DND-41 (cell line): ENCODE measurements around the gene ALX3.
A peak's percentile ranks its signal among the peaks of the same experiment; 100 is the strongest.

Source experiments
- ATAC-seq: fragments of 200-7000 bp; cut with Tn5 transposase; 3 replicates; pipeline ENCODE4 v1.9.1; 2021; ENCODE audit warnings: low read depth; ENCODE audit not compliant: insufficient read depth
- DNase-seq: peaks from one replicate; pipeline ENCODE4 v3.0.0-alpha.2; 2020
- H2AFZ ChIP-seq: 2 replicates; pipeline ENCODE4 v1.6.0; 2012; ENCODE audit warnings: low read depth, low read length
- H3K27ac ChIP-seq: 2 replicates; pipeline ENCODE4 v1.5.1; 2012; ENCODE audit warnings: low read length, inconsistent platforms
- H3K27me3 ChIP-seq: fragments of 200-600 bp; sonication (generic); 2 replicates; pipeline ENCODE4 v1.6.0; 2012; ENCODE audit warnings: low read length, mild to moderate bottlenecking, inconsistent platforms; ENCODE audit not compliant: insufficient read depth, poor library complexity
- H3K36me3 ChIP-seq: 2 replicates; pipeline ENCODE4 v1.5.1; 2012; ENCODE audit warnings: low read length, inconsistent platforms; ENCODE audit not compliant: insufficient read depth
- H3K4me1 ChIP-seq: 2 replicates; pipeline ENCODE4 v1.5.1; 2012; ENCODE audit warnings: mild to moderate bottlenecking, low read length; ENCODE audit not compliant: insufficient read depth
- H3K4me2 ChIP-seq: 2 replicates; pipeline ENCODE4 v1.6.0; 2012; ENCODE audit warnings: mild to moderate bottlenecking, moderate library complexity, low read length, inconsistent platforms; ENCODE audit not compliant: insufficient read depth
- H3K4me3 ChIP-seq, 2 experiments: fragments of 200-600 bp in 1 of 2; shearing (Covaris generic) in 1 of 2; 2 replicates each; pipeline ENCODE4 v1.5.1; 2012 to 2016; ENCODE audit warnings: inconsistent platforms in 2 of 2, low read length in 2 of 2, mild to moderate bottlenecking in 2 of 2, low read depth in 1 of 2, moderate library complexity in 1 of 2
- H3K79me2 ChIP-seq: 2 replicates; pipeline ENCODE4 v1.6.0; 2012; ENCODE audit warnings: low read length, inconsistent platforms; ENCODE audit not compliant: insufficient read depth
- H3K9ac ChIP-seq: 2 replicates; pipeline ENCODE4 v1.6.0; 2012; ENCODE audit warnings: low read depth, mild to moderate bottlenecking, inconsistent platforms, low read length, moderate library complexity
- H3K9me3 ChIP-seq: 2 replicates; pipeline ENCODE4 v1.5.1; 2012; ENCODE audit warnings: low read length, moderate library complexity, mild to moderate bottlenecking, inconsistent platforms; ENCODE audit not compliant: insufficient read depth, severe bottlenecking
- H4K20me1 ChIP-seq: 2 replicates; pipeline ENCODE4 v1.6.0; 2012; ENCODE audit warnings: low read length; ENCODE audit not compliant: insufficient read depth
- EZH2 ChIP-seq: IDR thresholded peaks from 3 replicates; pipeline ENCODE4 v1.6.1; 2012; ENCODE audit warnings: borderline replicate concordance, low read depth, mild to moderate bottlenecking, moderate library complexity, low read length, inconsistent platforms; ENCODE audit not compliant: severe bottlenecking
- TF ChIP-seq, protein P1 (sequence below): IDR thresholded peaks from 2 replicates; pipeline ENCODE4 v1.5.1; 2012; ENCODE audit warnings: borderline replicate concordance, low read length, moderate library complexity, mild to moderate bottlenecking; ENCODE audit not compliant: poor library complexity, severe bottlenecking; ENCODE audit errors: extremely low read depth

ALX3 gene

GRCh38 chr1:110114784-110115183, 44.3 kb upstream of the ALX3 start:
- Histone ChIP-seq H3K4me2 (no peak overlapping the region), H3K9ac (no peak overlapping the region), H3K4me3 (no peak overlapping the region), H3K79me2 (no peaks in the 10 kb centered on the region), H3K27me3 (peaks cover 40% of the 10 kb centered on the region), H4K20me1 (0 out of 2 replicates have a peak, but pooled peaks cover 2% of the 10 kb centered on the region), H2AFZ (no peak overlapping the region), H3K36me3 (no peaks in the 10 kb centered on the region), H3K4me1 (no peaks in the 10 kb centered on the region), H3K9me3 (no peaks in the 10 kb centered on the region), H3K27ac (no peak overlapping the region)
- TF ChIP-seq, protein P1, sequence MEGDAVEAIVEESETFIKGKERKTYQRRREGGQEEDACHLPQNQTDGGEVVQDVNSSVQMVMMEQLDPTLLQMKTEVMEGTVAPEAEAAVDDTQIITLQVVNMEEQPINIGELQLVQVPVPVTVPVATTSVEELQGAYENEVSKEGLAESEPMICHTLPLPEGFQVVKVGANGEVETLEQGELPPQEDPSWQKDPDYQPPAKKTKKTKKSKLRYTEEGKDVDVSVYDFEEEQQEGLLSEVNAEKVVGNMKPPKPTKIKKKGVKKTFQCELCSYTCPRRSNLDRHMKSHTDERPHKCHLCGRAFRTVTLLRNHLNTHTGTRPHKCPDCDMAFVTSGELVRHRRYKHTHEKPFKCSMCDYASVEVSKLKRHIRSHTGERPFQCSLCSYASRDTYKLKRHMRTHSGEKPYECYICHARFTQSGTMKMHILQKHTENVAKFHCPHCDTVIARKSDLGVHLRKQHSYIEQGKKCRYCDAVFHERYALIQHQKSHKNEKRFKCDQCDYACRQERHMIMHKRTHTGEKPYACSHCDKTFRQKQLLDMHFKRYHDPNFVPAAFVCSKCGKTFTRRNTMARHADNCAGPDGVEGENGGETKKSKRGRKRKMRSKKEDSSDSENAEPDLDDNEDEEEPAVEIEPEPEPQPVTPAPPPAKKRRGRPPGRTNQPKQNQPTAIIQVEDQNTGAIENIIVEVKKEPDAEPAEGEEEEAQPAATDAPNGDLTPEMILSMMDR: no peak
- TF ChIP-seq EZH2: no peak
- no peak for ATAC-seq
- DNase-seq: no peak

GRCh38 chr1:110114173-110114572, 43.7 kb upstream of the ALX3 start:
- Histone ChIP-seq H3K4me3 (no peak overlapping the region), H3K27ac (no peak overlapping the region), H3K36me3 (no peaks in the 10 kb centered on the region), H3K27me3 (peaks cover 44% of the 10 kb centered on the region), H3K4me2 (no peak overlapping the region), H2AFZ (no peak overlapping the region), H3K9me3 (no peaks in the 10 kb centered on the region), H3K9ac (no peak overlapping the region), H3K4me1 (no peaks in the 10 kb centered on the region), H4K20me1 (0 out of 2 replicates have a peak, but pooled peaks cover 2% of the 10 kb centered on the region), H3K79me2 (no peaks in the 10 kb centered on the region)
- TF ChIP-seq, protein P1: no peak
- TF ChIP-seq EZH2: no peak
- ATAC-seq: no peak
- DNase-seq: no peak

DNA sequence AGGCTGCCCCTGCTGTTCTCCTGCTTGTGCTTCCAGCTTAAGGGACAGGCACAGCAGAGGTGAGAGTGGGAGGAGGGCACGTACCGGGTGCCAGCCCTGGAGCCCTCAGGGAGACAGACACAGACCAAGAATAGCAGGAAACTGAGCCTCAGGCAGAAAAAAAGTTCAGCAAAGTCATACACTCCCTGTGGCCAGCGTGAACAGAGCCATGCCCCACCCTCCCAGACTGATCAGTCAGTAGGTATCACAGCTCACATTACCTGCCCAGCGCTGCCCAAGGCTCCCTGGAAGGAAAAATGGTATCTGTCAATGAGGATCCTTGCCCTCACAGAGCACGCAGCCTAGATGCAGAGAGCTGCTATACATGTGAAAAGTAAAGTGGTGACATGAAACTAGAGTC, 43.1 kb upstream of the ALX3 start:
- no peak overlapping the region for H3K4me3 ChIP-seq
- 0 out of 2 replicates have a peak, but pooled peaks cover 2% of the 10 kb centered on the region for H4K20me1 ChIP-seq
- DNase-seq (no peak), ATAC-seq (0 out of 3 replicates have a peak, but pooled peaks have one; percentile 32)
- TF ChIP-seq EZH2: no peak
- TF ChIP-seq, protein P1: no peak
- no peaks in the 10 kb centered on the region for H3K79me2 ChIP-seq
- H2AFZ ChIP-seq: no peak overlapping the region
- H3K27ac ChIP-seq: no peak overlapping the region
- H3K27me3 ChIP-seq: peaks cover 46% of the 10 kb centered on the region
- H3K4me2 ChIP-seq: no peak overlapping the region
- no peak overlapping the region for H3K9ac ChIP-seq
- H3K36me3 ChIP-seq: no peaks in the 10 kb centered on the region
- H3K9me3 ChIP-seq: no peaks in the 10 kb centered on the region
- H3K4me1 ChIP-seq: no peaks in the 10 kb centered on the region

DNA sequence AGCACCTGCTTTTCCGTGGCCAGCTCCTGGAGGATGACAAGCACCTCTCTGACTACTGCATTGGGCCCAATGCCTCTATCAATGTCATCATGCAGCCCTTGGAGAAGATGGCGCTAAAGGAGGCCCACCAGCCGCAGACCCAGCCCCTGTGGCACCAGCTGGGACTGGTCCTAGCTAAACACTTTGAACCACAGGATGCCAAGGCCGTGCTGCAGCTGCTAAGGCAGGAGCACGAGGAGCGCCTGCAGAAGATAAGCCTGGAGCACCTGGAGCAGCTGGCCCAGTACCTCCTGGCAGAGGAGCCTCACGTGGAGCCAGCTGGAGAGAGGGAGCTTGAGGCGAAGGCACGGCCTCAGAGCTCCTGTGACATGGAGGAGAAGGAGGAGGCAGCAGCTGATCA, 42.2 kb upstream of the ALX3 start:
- no peaks in the 10 kb centered on the region for H3K4me1 ChIP-seq
- 0 out of 2 replicates have a peak, but pooled peaks cover 2% of the 10 kb centered on the region for H4K20me1 ChIP-seq
- no peak overlapping the region for H3K9ac ChIP-seq
- TF ChIP-seq EZH2: no peak
- TF ChIP-seq, protein P1: no peak
- H3K9me3 ChIP-seq: no peaks in the 10 kb centered on the region
- H3K4me2 ChIP-seq: no peak overlapping the region
- H3K4me3 ChIP-seq: no peak overlapping the region
- H3K36me3 ChIP-seq: no peaks in the 10 kb centered on the region
- H3K27me3 ChIP-seq: peaks cover 50% of the 10 kb centered on the region
- no peaks in the 10 kb centered on the region for H3K79me2 ChIP-seq
- no peak overlapping the region for H3K27ac ChIP-seq
- DNase-seq (peak; percentile 7), ATAC-seq (no peak)
- no peak overlapping the region for H2AFZ ChIP-seq
